HG02870 (cell line): ENCODE results near the gene MB.
"Not testable (repeated sequence)": the region's sequence is repeated elsewhere in the genome, so short reads cannot be mapped to it uniquely, and the experiment has no call there.

ENCODE experiments used
- ATAC-seq: cut with Tn5 transposase; IDR thresholded peaks from one replicate; pipeline ENCODE4 v1.9.1; 2021; ENCODE audit warnings: mild to moderate bottlenecking, moderate library complexity; ENCODE audit not compliant: unreplicated experiment

Gene MB

GRCh38 chr22:35617137-35617755, at the start of gene MB:
Gene MB, minus strand, starts transcription at chr22:35617329. Its CDS starts 72 bp downstream, at chr22:35617257.
- no peak for ATAC-seq

- not testable (repeated sequence) for ATAC-seq
Measured at GRCh38 chr22:35666699-35667098, 49.6 kb upstream of the MB start.

GRCh38 chr22:35664955-35665587, 47.9 kb upstream of the MB start:
- ATAC-seq, result no peak

- no peak for ATAC-seq
Measured at GRCh38 chr22:35663371-35663770, 46.2 kb upstream of the MB start.

- no peak for ATAC-seq
Measured at GRCh38 chr22:35662914-35663313, 45.8 kb upstream of the MB start.

GRCh38 chr22:35661464-35661863, 44.3 kb upstream of the MB start:
- no peak for ATAC-seq

- ATAC-seq, result no peak
Measured at GRCh38 chr22:35660291-35661127, 43.4 kb upstream of the MB start.

- ATAC-seq, result no peak
Measured at GRCh38 chr22:35657571-35658312, 40.6 kb upstream of the MB start.

GRCh38 chr22:35656284-35656752, 39.2 kb upstream of the MB start:
- ATAC-seq, result no peak

- ATAC-seq, result no peak
Measured at GRCh38 chr22:35653824-35654223, 36.7 kb upstream of the MB start.

GRCh38 chr22:35651085-35651484, 34.0 kb upstream of the MB start:
- ATAC-seq, result no peak

GRCh38 chr22:35649636-35650250, 32.6 kb upstream of the MB start:
- no peak for ATAC-seq

- no peak for ATAC-seq
Measured at GRCh38 chr22:35649026-35649553, 32.0 kb upstream of the MB start.

- ATAC-seq, result peak; percentile 57
Measured at GRCh38 chr22:35648066-35649025, 31.2 kb upstream of the MB start, which contains the start of gene APOL6. Gene APOL6, plus strand, starts transcription at chr22:35648446. Its CDS starts 7,980 bp downstream, at chr22:35656426.

GRCh38 chr22:35645646-35646045, 28.5 kb upstream of the MB start:
- ATAC-seq, result no peak

GRCh38 chr22:35643991-35644390, 26.9 kb upstream of the MB start:
- no peak for ATAC-seq

GRCh38 chr22:35642305-35642741, 25.2 kb upstream of the MB start:
- no peak for ATAC-seq

- ATAC-seq, result no peak
Measured at GRCh38 chr22:35641494-35642120, 24.5 kb upstream of the MB start.

GRCh38 chr22:35638410-35638809, 21.3 kb upstream of the MB start:
- no peak for ATAC-seq
